Adrenal gland (tissue), 12 donors: ENCODE results near the gene NELFB. TPM values are rescaled to one million over a fixed set of nuclear protein-coding genes. Genes with fewer than 3 reads are reported as not detected.
"Not testable (repeated sequence)": the region's sequence is repeated elsewhere in the genome, so short reads cannot be mapped to it uniquely, and the experiment has no call there.

Experiments used
- DNase-seq, 7 donors: peaks; one replicate each; pipeline ENCODE4 v3.0.0-alpha.2; 2019 to 2020
- H3K27ac ChIP-seq, 5 donors: fragments of 200-600 bp; sonication (generic) in 4 of 5; 1 replicate in 3 of 5; 2 replicates in 2 of 5; pipeline versions ENCODE4 v1.5.1 to v1.8.0; 2016 to 2020; ENCODE audit warnings: mild to moderate bottlenecking in 1 of 5
- H3K27me3 ChIP-seq: fragments of 200-600 bp; 2 replicates; pipeline ENCODE4 v1.8.0; 2021
- H3K36me3 ChIP-seq, 2 donors: fragments of 200-600 bp; replicated peaks in 1 of 2; 1 replicate in 1 of 2; 2 replicates in 1 of 2; pipeline versions ENCODE4 v1.5.1 to v1.8.0; 2018 to 2022
- H3K4me1 ChIP-seq, 2 donors: fragments of 200-600 bp; replicated peaks in 1 of 2; 1 replicate in 1 of 2; 2 replicates in 1 of 2; pipeline versions ENCODE4 v1.5.1 to v1.8.0; 2018 to 2021
- H3K4me3 ChIP-seq, 4 donors: fragments of 200-600 bp; sonication (generic) in 3 of 4; one replicate each; pipeline ENCODE4 v1.5.1; 2016 to 2018
- H3K9me3 ChIP-seq, 3 donors: fragments of 200-600 bp; sonication (generic) in 1 of 3; replicated peaks in 1 of 3; 1 replicate in 2 of 3; 2 replicates in 1 of 3; pipeline versions ENCODE4 v1.5.1 to v1.8.0; 2016 to 2021
- CTCF ChIP-seq, 6 experiments: fragments of 450-650 bp in 4 of 6; fragments of 200-600 bp in 2 of 6; sonication (generic) in 1 of 6; IDR thresholded peaks; 1 replicate in 5 of 6; 2 replicates in 1 of 6; pipeline versions ENCODE4 v1.5.1 to v1.8.0; 2016 to 2021; ENCODE audit warnings: antibody characterized with exemption in 6 of 6, mild to moderate bottlenecking in 2 of 6, moderate library complexity in 1 of 6
- POLR2A ChIP-seq, 2 donors: fragments of 450-650 bp; IDR thresholded peaks; one replicate each; pipeline ENCODE4 v1.6.1; 2017; ENCODE audit warnings: antibody characterized with exemption in 2 of 2, mild to moderate bottlenecking in 2 of 2, moderate library complexity in 1 of 2
- WGBS, 4 donors: extraction: QIAGEN DNeasy Blood & Tissue Kit in 2 of 4; methylation state at CpG; one replicate each; pipeline versions ENCODE4 v1.1.5 to v1.1.7; 2013 to 2017; 5-methylcytosine and 5-hydroxymethylcytosine counted together
- intact Hi-C, 2 donors: fragments of 100-400 bp; cut with DNase I; formaldehyde crosslinking; loops; one replicate each; pipeline versions ENCODE4 v1.14.1 to v1.15.0; 2022 to 2023
- polyA plus RNA-seq, 3 donors: library from polyadenylated mRNA; stranded (reverse); fragments of 200-250 nt in 2 of 3; fragments of 350-450 nt in 1 of 3; fragmentation: Illumina TruSeq in 1 of 3; extraction: RNeasy Lipid Tissue Mini Kit (QIAGEN cat#74804) in 1 of 3; gene quantifications; one replicate each; pipeline ENCODE4 v1.2.3, GENCODE V29; 2013 to 2014
- total RNA-seq, 9 donors: library from RNA; depleted of rRNA in 4 of 9; stranded (reverse); fragments of >200 nt in 4 of 9; fragments of 120-200 nt in 1 of 9; fragmentation: NEBNext Ultra II Directional in 1 of 9; extraction: Animal tissue kit (Norgen Biotek cat#: 25700) in 1 of 9; gene quantifications; one replicate each; pipeline versions ENCODE4 v1.1.0 to v1.2.4, GENCODE V29; 2013 to 2023
- donor health status: healthy with polysubstance abuse.
- donor health status: Bipolar disorder and iron deficiency.
- donor health status: DM: yes; HTN: yes; CAD: no.
- donor health status: DM: no; HTN: no; CAD: no.
- donor health status: DM: no; HTN: no; CAD: no.
- donor health status: DM: yes; HTN: yes; CAD: no.

Gene NELFB
- total and polyA plus RNA-seq, 12 donors, result 10.9 to 56.3 (median 36.9) TPM

GRCh38 chr9:137256362-137256761, 1.2 kb downstream of the NELFB start:
- 76 to 96% (median 79%) methylated on average over 3 to 15 of the region's 15 CpGs for WGBS, 4 donors
- Histone ChIP-seq H3K27me3 (no peaks in the 10 kb centered on the region), H3K4me1 (peaks cover 14 to 26% of the 10 kb centered on the region in 2 donors), H3K4me3 (peak overlapping the region in 1 of 4 donors; percentile 99), H3K27ac (no peak overlapping the region), H3K36me3 (peaks cover 0 to 15% of the 10 kb centered on the region in 2 donors), H3K9me3 (no peaks in the 10 kb centered on the region)
- TF ChIP-seq CTCF (IDR thresholded peaks at IDR 0.05), result no peak
- TF ChIP-seq POLR2A (IDR thresholded peaks at IDR 0.05), result no peak
- intact Hi-C loops, result no loop called here
- no peak for DNase-seq

GRCh38 chr9:137256856-137257255, 1.7 kb downstream of the NELFB start:
- Histone ChIP-seq H3K4me3 (no peak overlapping the region), H3K27me3 (no peaks in the 10 kb centered on the region), H3K9me3 (no peaks in the 10 kb centered on the region), H3K36me3 (peaks cover 0 to 15% of the 10 kb centered on the region in 2 donors), H3K4me1 (peaks cover 14 to 26% of the 10 kb centered on the region in 2 donors), H3K27ac (no peak overlapping the region)
- DNase-seq, result no peak
- intact Hi-C loops, result no loop called here
- WGBS, 4 donors, result 90 to 93% (median 92%) methylated on average over 8 to 15 of the region's 15 CpGs
- TF ChIP-seq CTCF (IDR thresholded peaks at IDR 0.05) (no peak), POLR2A (IDR thresholded peaks at IDR 0.05) (no peak)

GRCh38 chr9:137262173-137262908, 7.2 kb downstream of the NELFB start:
- peak; percentile 23 to 62 (median 52) for TF ChIP-seq CTCF (IDR thresholded peaks at IDR 0.05)
- H3K9me3 ChIP-seq, H3K4me1 ChIP-seq, H3K27me3 ChIP-seq, H3K27ac ChIP-seq, intact Hi-C loops, H3K4me3 ChIP-seq: not testable (repeated sequence)
- peak in 4 of 7 donors; percentile 39 to 74 (median 62) for DNase-seq
- peaks cover 0 to 45% of the 10 kb centered on the region in 2 donors for H3K36me3 ChIP-seq
- WGBS, 4 donors, result 34 to 40% (median 37%) methylated on average over 13 to 15 of the region's 15 CpGs

- intact Hi-C loops, result no loop called here
- TF ChIP-seq POLR2A (IDR thresholded peaks at IDR 0.05), result no peak
- no peak for TF ChIP-seq CTCF (IDR thresholded peaks at IDR 0.05)
- 86 to 92% (median 90%) methylated on average over 23 to 24 of the region's 24 CpGs for WGBS, 4 donors
- H3K4me1 ChIP-seq, result no peaks in the 10 kb centered on the region
- H3K4me3 ChIP-seq, result no peak overlapping the region
- no peaks in the 10 kb centered on the region for H3K27me3 ChIP-seq
- no peak overlapping the region for H3K27ac ChIP-seq
- no peak for DNase-seq
- H3K9me3 ChIP-seq, result no peaks in the 10 kb centered on the region
- peaks cover 0 to 43% of the 10 kb centered on the region in 2 donors for H3K36me3 ChIP-seq
Measured at GRCh38 chr9:137262909-137263285, 7.8 kb downstream of the NELFB start.
